ENCODE data around the gene DLST. TPM values are rescaled to one million over a fixed set of nuclear protein-coding genes. Genes with fewer than 3 reads are reported as not detected.

Gene DLST
- total RNA-seq, 1 donor from 2014 or later = 82.7 TPM

GRCh38 chr14:74898694-74899093 lies 17.0 kb downstream of the DLST start:
- intact Hi-C loops (cut with DNase I) = no loop called here
- Histone ChIP-seq H3K4me1 (no peaks in the 10 kb centered on the region), H3K27me3 (ENCODE audit: low read depth) (no peaks in the 10 kb centered on the region), H3K36me3 (peaks cover 100% of the 10 kb centered on the region), H3K27ac (no peak overlapping the region), H3K9me3 (no peaks in the 10 kb centered on the region), H3K4me3 (no peak overlapping the region)
- no peak for TF ChIP-seq CTCF (IDR thresholded peaks at IDR 0.05)
- no peak for ATAC-seq
- DNase-seq = no peak

DNA sequence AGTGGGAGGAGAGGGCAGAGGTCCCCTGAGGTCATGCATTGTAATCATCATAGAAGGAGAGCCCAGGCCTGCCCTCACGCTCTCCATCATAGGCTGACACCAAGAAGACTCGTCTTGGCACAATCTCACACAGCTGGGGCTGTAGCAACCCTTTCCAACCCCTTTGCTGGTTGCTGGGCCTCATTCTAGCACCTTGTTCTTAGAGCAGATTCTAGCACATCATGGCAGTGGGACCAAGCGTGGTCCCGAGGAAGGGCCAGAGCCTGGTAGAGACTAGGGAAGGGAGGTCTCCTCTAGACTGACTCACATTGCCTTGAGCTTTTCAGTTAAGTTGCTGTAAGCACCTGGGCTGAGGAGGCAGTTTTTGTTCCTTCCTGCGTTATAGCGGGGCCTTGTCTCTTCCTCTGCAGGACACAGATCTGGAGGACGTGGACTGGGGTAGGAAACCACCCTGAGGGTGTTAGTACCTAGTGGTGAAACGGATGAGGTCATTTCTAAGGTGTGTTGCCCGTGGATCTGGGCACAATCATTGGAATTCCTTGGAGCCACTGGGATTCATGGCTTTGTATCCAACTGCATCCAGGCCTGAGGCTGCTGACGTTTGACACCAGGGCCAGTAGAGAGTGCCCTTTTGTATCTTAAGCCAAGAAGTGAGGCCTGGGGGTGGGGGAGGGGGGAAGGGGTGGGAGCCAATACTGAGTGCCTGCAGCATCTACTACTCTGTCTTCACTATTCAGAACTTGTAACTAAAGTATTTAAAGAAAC lies 21.4 kb downstream of the DLST start:
- H3K4me3 ChIP-seq = no peak overlapping the region
- no peaks in the 10 kb centered on the region for H3K9me3 ChIP-seq
- peaks cover 74% of the 10 kb centered on the region for H3K36me3 ChIP-seq
- peaks cover 23% of the 10 kb centered on the region for H3K4me1 ChIP-seq
- no peaks in the 10 kb centered on the region for H3K27me3 ChIP-seq (ENCODE audit: low read depth)
- TF ChIP-seq CTCF (IDR thresholded peaks at IDR 0.05) = no peak
- no peak for DNase-seq
- intact Hi-C loops (cut with DNase I) = loop anchor here (10.0 kb wide), 1 partner anchor 48 kb away; no protein-coding TSS in a partner anchor
- H3K27ac ChIP-seq = no peak overlapping the region
- ATAC-seq = no peak

- no peak overlapping the region for H3K27ac ChIP-seq
- H3K36me3 ChIP-seq = peaks cover 57% of the 10 kb centered on the region
- TF ChIP-seq CTCF (IDR thresholded peaks at IDR 0.05) = no peak
- intact Hi-C loops (cut with DNase I) = loop anchor here (10.0 kb wide), 1 partner anchor 50 kb away; no protein-coding TSS in a partner anchor
- peaks cover 23% of the 10 kb centered on the region for H3K4me1 ChIP-seq
- H3K4me3 ChIP-seq = no peak overlapping the region
- DNase-seq = no peak
- ATAC-seq = no peak
- no peaks in the 10 kb centered on the region for H3K27me3 ChIP-seq (ENCODE audit: low read depth)
- H3K9me3 ChIP-seq = no peaks in the 10 kb centered on the region
Observed at GRCh38 chr14:74904635-74905503, 23.2 kb downstream of the DLST start.

GRCh38 chr14:74905595-74906142 lies 24.0 kb downstream of the DLST start:
- Histone ChIP-seq H3K9me3 (no peaks in the 10 kb centered on the region), H3K36me3 (peaks cover 49% of the 10 kb centered on the region), H3K4me3 (no peak overlapping the region), H3K27ac (no peak overlapping the region), H3K4me1 (peaks cover 23% of the 10 kb centered on the region), H3K27me3 (ENCODE audit: low read depth) (no peaks in the 10 kb centered on the region)
- DNase-seq (peak; percentile 81), ATAC-seq (peak; percentile 69 to 71)
- TF ChIP-seq CTCF (IDR thresholded peaks at IDR 0.05) = peak; percentile 96
- intact Hi-C loops (cut with DNase I) = loop anchor here (10.0 kb wide), 1 partner anchor 51 kb away; no protein-coding TSS in a partner anchor

DNA sequence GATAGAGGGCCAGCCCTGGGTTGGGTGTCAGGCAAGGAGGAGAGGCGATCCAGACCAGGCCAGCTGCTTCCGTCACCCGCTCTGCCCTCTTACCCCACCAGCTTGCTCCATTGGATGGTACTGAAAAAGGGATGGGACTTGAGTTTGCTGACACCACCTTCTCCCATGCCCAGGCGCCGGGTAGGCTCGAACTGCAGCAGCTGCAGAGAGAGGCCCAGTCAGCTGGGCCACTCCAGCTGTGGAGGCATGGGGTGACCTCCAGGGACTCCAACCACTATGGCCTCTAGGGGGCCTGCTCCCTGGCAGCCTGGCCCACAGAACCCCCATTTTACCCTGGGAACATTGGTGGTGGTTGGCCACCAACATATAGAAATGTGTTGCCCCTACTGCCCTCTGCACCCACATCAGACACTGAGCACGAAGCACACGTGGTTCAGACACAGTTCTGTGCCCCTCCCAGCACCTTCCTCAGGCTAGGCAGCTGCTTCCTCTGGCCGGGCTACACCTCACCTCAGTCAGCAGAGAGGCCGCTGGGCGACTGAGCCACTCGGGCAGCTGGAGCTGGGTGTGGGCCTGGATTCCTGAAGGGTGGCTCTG lies 25.3 kb downstream of the DLST start:
- Histone ChIP-seq H3K4me3 (no peak overlapping the region), H3K4me1 (peaks cover 23% of the 10 kb centered on the region), H3K9me3 (no peaks in the 10 kb centered on the region), H3K27ac (no peak overlapping the region), H3K36me3 (peaks cover 35% of the 10 kb centered on the region), H3K27me3 (ENCODE audit: low read depth) (no peaks in the 10 kb centered on the region)
- intact Hi-C loops (cut with DNase I) = loop anchor here (10.0 kb wide), 1 partner anchor 52 kb away; no protein-coding TSS in a partner anchor
- TF ChIP-seq CTCF (IDR thresholded peaks at IDR 0.05) = no peak
- ATAC-seq (peak; percentile 2 to 3), DNase-seq (no peak)

Data from lower lobe of right lung (tissue), 2 donors.